Fibroblast of the aortic adventitia (primary cell): Measurements from ENCODE around the gene CATSPER2. TPM values are rescaled to one million over a fixed set of nuclear protein-coding genes. Genes with fewer than 3 reads are reported as not detected.
"Not testable (repeated sequence)": the region's sequence is repeated elsewhere in the genome, so short reads cannot be mapped to it uniquely, and the experiment has no call there.

Experiments
- DNase-seq: peaks from one replicate; pipeline ENCODE4 v3.0.0-alpha.2; 2010; ENCODE audit warnings: low read depth
- H3K4me3 ChIP-seq: 2 replicates; pipeline ENCODE4 v1.5.1; 2011; ENCODE audit warnings: low read depth, mild to moderate bottlenecking, control low read depth, low read length, moderate library complexity
- CTCF ChIP-seq: IDR thresholded peaks from 2 replicates; pipeline ENCODE4 v1.5.1; 2011; ENCODE audit warnings: mild to moderate bottlenecking, low read length, control low read depth, inconsistent platforms; ENCODE audit not compliant: insufficient read depth
- total RNA-seq: library from RNA; depleted of rRNA; stranded (reverse); fragments of >200 nt; gene quantifications from 2 replicates; pipeline ENCODE4 v1.2.3, GENCODE V29; 2012; ENCODE audit warnings: low replicate concordance

CATSPER2 gene
- total RNA-seq: 1.5 and 2.4 TPM in 2 replicates

GRCh38 chr15:43648649-43649429 lies at the start of gene CATSPER2:
Gene CATSPER2, minus strand, starts transcription at chr15:43648844. Its CDS starts 783 bp downstream, at chr15:43648061.
- no peak within 1 kb of the TSS for H3K4me3 ChIP-seq

GRCh38 chr15:43693148-43694022 lies 44.7 kb upstream of the CATSPER2 start, which contains the start of gene CKMT1A:
Gene CKMT1A, plus strand, starts transcription at chr15:43693859. Its CDS starts 192 bp downstream, at chr15:43694051.
- not testable (repeated sequence) for DNase-seq, H3K4me3 ChIP-seq

More at GRCh38 chr15:43648649-43649429, at the start of gene CATSPER2:
- no peak for DNase-seq
- TF ChIP-seq CTCF: no peak

GRCh38 chr15:43692679-43693078 lies 44.0 kb upstream of the CATSPER2 start:
- not testable (repeated sequence) for H3K4me3 ChIP-seq, DNase-seq

GRCh38 chr15:43689604-43690301 lies 41.1 kb upstream of the CATSPER2 start:
- H3K4me3 ChIP-seq, DNase-seq: not testable (repeated sequence)

GRCh38 chr15:43674175-43674574 lies 25.5 kb upstream of the CATSPER2 start:
- not testable (repeated sequence) for H3K4me3 ChIP-seq

GRCh38 chr15:43666177-43666576 lies 17.5 kb upstream of the CATSPER2 start:
- not testable (repeated sequence) for DNase-seq, H3K4me3 ChIP-seq

More at GRCh38 chr15:43674175-43674574, 25.5 kb upstream of the CATSPER2 start:
- not testable (repeated sequence) for DNase-seq

GRCh38 chr15:43663333-43663732 lies 14.7 kb upstream of the CATSPER2 start:
- not testable (repeated sequence) for DNase-seq, H3K4me3 ChIP-seq

- H3K4me3 ChIP-seq, DNase-seq: not testable (repeated sequence)
Measured at GRCh38 chr15:43662293-43662692, 13.6 kb upstream of the CATSPER2 start.

- not testable (repeated sequence) for H3K4me3 ChIP-seq, DNase-seq
Measured at GRCh38 chr15:43659727-43660126, 11.1 kb upstream of the CATSPER2 start.

- DNase-seq, H3K4me3 ChIP-seq: not testable (repeated sequence)
Measured at GRCh38 chr15:43649430-43649926, 834 bp upstream of the CATSPER2 start.

- H3K4me3 ChIP-seq, DNase-seq: not testable (repeated sequence)
Measured at GRCh38 chr15:43638464-43639204, 10.0 kb downstream of the CATSPER2 start.

GRCh38 chr15:43626937-43627336 lies 21.7 kb downstream of the CATSPER2 start:
- not testable (repeated sequence) for H3K4me3 ChIP-seq, DNase-seq
